Stimulated activated CD8-positive, alpha-beta memory T cell treated with anti-CD3 and anti-CD28 coated beads, Interleukin-7, amount 100 ng/mL, for 24 hours (primary cell): Measurements from ENCODE around the gene ERCC4.
"Not testable (repeated sequence)": the region's sequence is repeated elsewhere in the genome, so short reads cannot be mapped to it uniquely, and the experiment has no call there.

ENCODE experiments used
- DNase-seq: peaks from one replicate; pipeline ENCODE4 v3.0.0-alpha.2; 2020; ENCODE audit warnings: low read depth

ERCC4 gene

DNA sequence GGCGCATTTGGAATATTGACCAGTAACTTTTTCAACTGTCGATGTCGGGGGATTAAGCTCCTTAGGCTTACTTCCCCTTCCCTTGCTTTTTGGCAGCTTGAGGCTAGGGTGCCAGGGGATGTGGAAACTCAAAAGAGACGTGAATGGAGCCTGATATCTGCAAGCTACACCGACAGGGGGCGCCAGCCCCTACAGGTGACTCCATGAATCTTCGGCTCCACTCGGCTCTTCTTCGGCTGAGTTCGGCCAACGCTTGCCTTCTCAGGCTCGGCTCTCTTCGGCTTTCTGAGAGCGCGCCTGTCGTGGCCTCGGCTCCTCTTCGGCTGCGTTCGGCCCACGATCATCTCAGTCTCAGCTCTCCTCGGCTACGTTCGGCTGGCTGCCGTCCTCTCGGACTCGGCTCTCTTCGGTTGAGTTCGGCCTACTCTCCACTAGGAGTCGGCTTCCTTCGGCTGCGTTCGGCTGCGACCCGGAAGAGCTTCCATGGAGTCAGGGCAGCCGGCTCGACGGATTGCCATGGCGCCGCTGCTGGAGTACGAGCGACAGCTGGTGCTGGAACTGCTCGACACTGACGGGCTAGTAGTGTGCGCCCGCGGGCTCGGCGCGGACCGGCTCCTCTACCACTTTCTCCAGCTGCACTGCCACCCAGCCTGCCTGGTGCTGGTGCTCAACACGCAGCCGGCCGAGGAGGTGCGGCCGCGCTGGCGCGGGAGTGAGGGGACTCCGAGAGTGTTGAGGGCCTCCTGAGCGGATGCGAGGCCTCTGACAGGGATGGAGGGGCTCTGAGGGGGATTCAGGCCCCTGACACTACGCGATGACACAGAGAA lies at the start of gene ERCC4:
Gene ERCC4, plus strand, starts transcription at position 472 of the 827 bp plus-strand sequence. Its CDS starts 12 bp downstream, at position 484.
- peak; percentile 99 for DNase-seq

- no peak for DNase-seq
Measured at GRCh38 chr16:13873835-13874438, 46.0 kb upstream of the ERCC4 start.

DNA sequence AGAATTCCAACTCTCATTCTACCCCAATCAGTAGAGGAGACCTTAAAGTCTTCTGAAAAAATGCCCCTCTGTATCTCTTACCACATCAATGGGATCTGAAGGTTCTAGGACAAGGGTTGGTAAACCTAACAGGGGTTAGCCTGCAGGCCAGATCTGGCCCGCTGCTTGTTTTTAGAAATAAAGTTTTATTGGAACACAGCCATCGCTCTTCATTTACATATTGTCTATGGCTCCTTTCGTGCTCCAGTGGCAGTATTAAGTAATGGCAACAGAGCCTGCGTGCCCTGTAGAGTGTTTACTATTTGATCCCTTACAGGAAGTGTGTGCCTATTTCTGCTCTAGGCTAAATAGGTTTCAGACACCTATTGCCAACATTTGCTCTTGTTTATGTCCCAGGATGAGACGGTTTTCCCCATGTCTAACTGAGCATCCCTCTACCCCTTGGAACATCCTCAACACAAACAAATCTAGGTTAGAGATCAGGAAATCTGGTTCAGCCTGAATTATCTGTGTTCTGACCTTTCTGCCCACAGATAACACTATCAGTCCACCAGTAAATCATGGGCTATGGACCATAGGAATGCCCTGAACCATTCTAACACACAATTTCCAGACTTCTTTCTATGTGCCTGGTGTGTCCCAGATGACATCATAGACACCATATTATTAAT lies 44.2 kb upstream of the ERCC4 start:
- no peak for DNase-seq

- no peak for DNase-seq
Measured at GRCh38 chr16:13883276-13883675, 36.7 kb upstream of the ERCC4 start.

DNA sequence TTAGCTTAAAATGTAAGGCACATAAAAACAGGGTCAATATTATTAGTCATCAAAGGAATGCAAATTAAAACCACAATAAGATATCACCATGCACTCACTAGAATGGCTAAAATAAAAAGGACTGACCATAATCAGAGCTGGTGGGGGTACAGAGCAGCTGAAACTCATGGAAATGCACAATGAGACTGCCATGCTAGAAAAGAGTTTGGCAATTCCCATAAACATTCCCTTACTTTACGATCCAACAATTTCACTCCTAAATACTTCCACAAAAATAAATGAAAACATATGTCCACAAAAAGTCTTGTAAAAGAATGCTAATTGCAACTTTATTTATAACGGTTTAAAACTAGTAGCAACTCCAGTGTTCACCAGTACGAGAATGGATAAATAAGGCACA lies 36.1 kb upstream of the ERCC4 start:
- no peak for DNase-seq

DNA sequence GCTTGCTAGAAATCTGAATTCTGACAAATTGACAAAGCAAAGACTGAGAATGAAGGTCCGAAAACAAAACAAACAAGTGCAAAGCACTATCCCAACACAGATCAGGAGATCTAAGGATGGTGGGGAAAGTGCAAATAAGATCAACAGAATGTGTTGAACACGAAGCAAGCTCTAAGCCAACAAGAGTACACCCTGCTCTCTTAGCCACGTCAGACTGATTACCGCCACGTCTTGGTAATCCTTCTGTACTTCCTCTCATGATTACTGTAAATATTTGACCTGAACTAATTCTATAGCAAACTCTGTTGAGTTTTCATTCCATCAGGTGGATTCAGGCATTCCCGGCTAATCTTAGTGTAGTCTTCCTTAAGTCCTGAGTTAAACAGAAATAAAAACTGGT lies 34.3 kb upstream of the ERCC4 start:
- no peak for DNase-seq

DNA sequence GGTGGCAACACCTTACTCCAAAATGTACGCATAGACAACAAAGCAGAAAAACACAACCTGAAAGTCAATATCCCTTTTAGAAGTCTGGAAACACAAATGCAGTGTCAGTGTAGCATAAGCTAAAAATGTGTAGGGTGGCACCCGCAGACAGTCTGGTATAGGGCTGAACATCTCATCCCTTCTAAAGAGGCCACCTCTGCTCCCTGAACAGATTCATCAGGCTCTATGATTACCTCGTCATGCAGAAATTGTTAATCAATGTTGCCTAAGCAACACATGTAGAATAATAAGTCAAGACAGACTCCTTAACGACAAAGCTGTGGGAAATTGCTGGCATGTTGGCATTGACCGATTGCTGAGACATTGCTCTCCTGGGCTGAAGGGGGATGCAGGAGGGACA lies 33.3 kb upstream of the ERCC4 start:
- DNase-seq = no peak

DNA sequence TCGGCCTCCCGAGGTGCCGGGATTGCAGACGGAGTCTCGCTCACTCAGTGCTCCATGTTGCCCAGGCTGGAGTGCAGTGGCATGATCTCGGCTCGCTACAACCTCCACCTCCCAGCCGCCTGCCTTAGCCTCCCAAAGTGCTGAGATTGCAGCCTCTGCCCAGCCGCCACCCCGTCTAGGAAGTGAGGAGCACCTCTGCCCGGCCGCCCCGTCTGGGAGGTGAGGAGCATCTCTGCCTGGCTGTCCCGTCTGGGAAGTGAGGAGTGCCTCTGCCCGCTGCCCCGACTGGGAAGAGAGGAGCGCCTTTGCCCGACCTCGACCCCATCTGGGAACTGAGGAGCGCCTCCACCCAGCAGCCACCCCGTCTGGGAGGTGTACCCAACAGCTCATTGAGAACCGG lies 30.6 kb upstream of the ERCC4 start:
- DNase-seq = not testable (repeated sequence)

- no peak for DNase-seq
Measured at GRCh38 chr16:13892301-13892700, 27.7 kb upstream of the ERCC4 start.

DNA sequence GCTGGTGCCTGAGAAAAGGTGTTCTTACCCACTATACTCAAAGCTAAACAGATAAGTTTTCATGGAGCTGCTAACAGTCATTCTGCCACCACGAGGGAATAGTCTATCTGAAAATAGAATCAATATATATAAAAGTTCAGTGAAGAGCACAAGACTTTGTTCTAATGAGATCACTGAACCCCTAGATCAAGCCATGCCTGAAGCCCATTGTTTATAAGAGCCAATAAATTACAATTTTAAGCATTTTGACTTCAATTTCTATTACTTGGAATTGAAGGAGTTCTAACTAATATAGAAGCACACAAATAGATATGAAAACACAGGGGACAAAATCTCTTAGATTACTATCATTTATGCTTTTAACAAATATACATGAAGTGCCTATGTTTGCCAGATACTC lies 24.4 kb upstream of the ERCC4 start:
- no peak for DNase-seq

- no peak for DNase-seq
Measured at GRCh38 chr16:13896543-13897182, 23.3 kb upstream of the ERCC4 start.

DNA sequence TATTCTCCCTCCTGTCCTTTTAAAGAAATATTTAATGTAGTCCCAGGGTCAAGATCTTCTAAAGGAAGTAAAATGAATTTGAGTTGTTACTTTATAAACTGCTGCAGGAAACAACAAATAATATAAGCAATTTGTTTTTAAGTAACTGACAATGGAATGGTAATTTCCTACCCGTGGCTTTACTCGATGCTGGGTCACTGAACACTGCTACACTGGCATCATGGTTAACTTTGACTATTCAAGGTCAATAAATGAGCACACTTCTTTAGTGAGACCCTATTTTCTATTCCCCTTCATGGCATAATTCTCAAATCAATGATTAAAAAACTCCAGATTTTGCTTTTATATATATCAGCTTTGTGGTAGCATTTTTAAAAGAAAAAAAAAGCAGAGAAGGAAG lies 22.1 kb upstream of the ERCC4 start:
- no peak for DNase-seq

DNA sequence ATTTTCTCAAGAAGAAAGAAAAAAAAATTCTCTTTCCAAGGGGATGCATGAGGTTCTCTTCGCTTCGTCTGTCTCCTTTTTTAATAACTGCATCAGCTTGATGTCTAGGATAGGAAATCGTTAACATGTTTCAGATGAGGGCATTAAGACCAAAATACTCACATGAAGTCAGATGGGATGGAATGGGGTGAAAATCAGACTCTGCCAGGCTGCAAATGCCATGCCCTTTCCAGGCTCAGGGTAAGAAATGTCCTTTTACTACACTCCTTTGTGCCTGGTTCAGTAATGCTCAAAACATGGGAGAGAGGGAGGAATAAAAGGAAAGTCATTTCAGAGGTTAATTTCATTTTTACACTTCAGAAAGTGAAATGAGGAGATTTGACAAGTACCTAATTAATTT lies 21.7 kb upstream of the ERCC4 start:
- DNase-seq = no peak

- no peak for DNase-seq
Measured at GRCh38 chr16:13902052-13902451, 17.9 kb upstream of the ERCC4 start.

GRCh38 chr16:13902677-13903076 lies 17.3 kb upstream of the ERCC4 start:
- no peak for DNase-seq

DNA sequence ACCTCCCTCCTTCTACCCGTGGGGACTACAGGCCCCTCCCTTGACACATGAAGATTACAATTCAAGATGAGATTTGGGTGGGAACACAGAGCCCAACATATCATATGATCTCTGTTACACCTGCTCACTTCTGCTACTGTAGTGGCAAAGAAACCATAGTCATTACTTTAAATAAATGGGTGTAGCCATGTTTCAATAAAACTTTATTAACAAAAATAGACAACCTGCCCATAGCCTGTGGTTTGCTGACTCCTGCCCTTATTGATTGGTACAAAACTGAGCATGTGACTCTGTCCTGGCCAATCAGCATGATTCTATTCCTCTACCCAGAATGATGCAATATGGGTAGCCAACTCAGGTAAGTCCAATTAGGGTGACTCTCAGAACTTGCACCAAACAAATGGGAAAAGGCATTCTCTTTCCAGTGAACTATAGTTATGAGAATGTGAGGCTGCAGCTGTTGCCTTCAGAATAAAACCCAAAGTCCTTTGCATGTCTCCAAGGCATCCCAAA lies 15.7 kb upstream of the ERCC4 start:
- DNase-seq = no peak

DNA sequence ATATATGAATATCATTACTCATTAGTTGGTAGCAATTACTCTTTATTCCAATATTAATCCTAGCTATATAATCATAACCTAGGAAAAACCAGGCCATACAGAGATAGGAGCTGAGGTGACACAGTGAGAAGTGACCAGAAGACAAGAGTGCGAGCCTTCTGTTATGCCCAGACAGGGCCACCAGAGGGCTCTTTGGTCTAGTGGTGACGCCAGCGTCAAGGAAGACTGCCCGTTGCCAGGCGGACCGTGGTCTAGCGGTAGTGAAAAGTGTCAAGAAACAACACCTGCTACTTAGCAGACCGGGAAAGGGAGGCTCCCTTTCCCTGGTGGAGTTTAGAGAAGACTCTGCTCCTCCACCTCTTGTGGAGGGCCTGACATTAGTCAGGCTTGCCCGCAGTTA lies 15.1 kb upstream of the ERCC4 start:
- not testable (repeated sequence) for DNase-seq

DNA sequence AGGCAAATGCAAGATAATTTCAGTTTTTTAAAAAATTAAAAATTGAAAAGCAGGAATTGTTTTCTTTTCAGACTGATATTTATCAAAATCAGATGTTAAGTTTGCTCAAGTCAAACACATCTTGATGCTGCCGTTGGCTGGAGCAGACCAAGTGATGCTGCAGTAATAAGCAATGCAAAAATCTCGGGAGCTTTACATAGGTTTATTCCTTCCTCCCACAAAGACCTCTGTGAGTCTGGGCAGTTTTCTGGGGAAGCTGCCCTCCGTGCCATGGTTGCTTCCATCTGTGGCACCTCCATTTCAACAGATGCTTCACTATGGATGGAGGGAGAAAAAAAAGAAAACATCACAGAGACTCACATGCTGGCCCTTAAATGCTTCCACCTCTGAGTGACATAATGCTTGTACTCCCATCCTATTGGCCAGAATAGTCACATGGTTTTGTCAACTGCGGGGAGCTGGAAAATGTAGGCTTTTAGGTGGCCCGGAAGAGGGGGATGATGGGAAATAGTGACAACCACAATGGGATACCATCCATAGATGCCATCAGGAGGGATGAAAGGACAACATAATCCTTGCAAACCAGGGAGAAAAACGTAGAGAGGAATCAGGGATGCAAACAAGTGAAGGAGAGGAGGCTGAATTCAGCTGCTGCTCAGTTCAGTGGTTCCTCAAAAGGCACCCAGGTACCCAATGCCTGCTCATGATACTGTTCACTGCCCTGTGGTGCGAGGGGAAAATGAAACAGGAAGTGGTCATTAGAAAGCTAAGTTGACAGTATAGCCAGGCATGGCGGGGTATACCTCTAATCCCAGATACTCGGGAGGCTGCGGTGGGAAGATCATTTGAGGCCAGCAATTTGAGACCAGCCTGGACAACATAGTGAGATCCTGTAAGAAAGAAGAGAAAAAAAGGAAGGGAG lies 13.5 kb upstream of the ERCC4 start:
- DNase-seq = no peak

GRCh38 chr16:13907431-13907830 lies 12.5 kb upstream of the ERCC4 start:
- no peak for DNase-seq

DNA sequence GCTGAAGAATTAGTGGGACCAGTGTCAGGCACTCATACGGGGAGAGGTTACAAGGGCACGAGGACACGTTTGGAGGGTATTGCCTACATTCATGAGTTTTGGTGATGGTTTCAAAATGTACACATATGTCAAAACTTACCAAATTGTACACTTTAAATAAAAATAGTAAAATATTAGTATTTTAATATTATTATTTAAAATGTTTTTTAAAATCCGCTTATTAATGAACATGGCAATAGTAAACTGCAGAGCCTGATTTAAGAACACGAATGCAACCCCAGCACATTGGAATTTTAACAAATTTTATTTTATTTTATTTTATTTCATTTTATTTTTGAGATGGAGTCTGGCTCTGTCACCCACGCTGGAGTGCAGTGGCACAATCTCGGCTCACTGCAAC lies 10.9 kb upstream of the ERCC4 start:
- DNase-seq = no peak

DNA sequence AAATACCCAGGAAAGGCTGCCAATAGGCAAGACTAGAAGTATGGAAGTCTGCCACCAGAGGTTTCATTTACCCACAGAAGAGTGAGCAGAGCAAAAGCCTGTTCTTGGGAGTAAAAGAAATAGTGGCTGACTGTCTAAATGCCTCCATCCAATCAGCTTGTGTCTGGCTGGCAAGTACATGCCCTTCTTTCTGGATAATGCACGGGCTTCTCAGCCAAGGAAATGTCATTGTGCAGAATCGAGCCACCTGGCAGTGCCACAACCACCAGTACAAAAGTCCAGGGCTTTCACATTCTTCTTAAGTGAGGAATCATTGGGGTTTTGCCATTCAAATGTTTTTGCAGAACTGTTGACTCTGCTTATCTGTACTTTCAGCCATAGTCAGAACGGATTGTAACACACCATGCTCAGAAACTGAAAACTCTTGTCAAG lies 10.1 kb upstream of the ERCC4 start:
- no peak for DNase-seq
